Suppressor macrophage treated with lipopolysaccharide for 1 hour (primary cell): ENCODE measurements around the gene SRP54.
"Not testable (repeated sequence)": the region's sequence is repeated elsewhere in the genome, so short reads cannot be mapped to it uniquely, and the experiment has no call there.

ENCODE experiments used
- DNase-seq, 3 donors: peaks; one replicate each; pipeline ENCODE4 v3.0.0-alpha.2; 2020 to 2022

SRP54 gene

GRCh38 chr14:34982421-34983147, at the start of gene SRP54:
TSS of gene SRP54 (plus strand) at chr14:34982992. CDS start at chr14:34996710, 13,718 bp downstream.
- DNase-seq = peak; percentile 98 to 99 (median 99)

- DNase-seq = no peak
Measured at GRCh38 chr14:34933301-34933700, 49.5 kb upstream of the SRP54 start.

- peak; percentile 37 to 58 (median 37) for DNase-seq
Measured at GRCh38 chr14:34935488-34935887, 47.3 kb upstream of the SRP54 start.

DNA sequence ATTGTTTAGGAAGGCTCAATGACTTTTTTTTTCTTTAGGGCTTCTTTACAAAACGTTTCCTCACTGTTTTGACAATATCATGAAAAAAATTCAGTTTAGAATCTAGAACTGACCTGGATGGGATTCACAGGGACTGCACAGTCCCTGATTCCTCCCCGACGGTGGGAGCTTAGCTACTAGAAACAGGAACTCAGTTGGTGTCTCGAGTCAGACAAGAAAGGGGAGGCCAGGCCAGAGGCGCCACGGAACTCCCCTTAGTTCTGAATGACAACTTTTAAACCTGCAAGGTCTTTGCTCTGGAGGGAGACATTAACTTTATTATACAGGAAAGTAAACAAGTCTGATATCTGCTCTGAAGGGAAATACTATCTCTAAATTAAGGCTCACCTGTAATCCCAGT, 45.4 kb upstream of the SRP54 start:
- peak in 1 of 3 donors; percentile 10 for DNase-seq

GRCh38 chr14:34937876-34938275, 44.9 kb upstream of the SRP54 start:
- DNase-seq = no peak

- DNase-seq = no peak
Measured at GRCh38 chr14:34943506-34943905, 39.3 kb upstream of the SRP54 start.

- DNase-seq = no peak
Measured at GRCh38 chr14:34944744-34945143, 38.0 kb upstream of the SRP54 start.

DNA sequence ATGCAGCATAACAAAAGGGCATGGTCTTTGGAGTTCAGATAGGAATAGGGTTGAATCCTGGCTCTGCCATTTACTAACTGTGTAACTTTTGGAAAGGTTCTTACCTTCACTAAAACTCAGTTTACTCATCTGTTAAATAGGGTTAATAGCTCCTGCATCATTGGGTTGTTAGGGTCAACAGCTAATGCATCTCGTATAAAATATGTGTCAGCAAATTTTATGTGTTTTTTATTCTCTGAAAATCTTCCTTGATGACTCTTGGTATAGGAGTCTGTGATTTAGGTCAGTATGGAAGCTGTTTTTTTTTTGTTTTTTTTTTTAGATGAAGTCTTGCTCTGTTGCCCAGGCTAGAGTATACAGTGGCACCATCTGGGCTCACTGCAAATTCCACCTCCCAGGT, 36.1 kb upstream of the SRP54 start:
- no peak for DNase-seq

DNA sequence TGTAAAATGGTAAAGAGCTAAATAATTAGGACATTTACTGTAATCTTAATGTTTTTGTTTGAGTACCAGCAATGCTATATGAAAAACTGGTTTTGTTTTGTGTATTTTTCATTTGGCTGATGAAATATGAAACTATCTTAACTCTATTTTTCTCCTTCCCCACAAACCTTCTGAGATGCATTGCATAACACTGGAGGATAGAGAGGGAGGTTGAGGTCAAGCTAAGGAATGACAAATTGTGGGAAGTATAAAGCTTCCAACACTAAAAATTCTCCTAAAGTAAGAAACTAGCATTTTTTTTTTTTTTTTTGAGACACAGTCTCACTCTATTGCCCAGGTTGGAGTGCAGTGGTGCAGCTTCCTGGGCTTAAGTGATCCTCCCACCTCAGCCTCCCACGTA, 31.5 kb upstream of the SRP54 start:
- no peak for DNase-seq

- DNase-seq = no peak
Measured at GRCh38 chr14:34956931-34957330, 25.9 kb upstream of the SRP54 start.

DNA sequence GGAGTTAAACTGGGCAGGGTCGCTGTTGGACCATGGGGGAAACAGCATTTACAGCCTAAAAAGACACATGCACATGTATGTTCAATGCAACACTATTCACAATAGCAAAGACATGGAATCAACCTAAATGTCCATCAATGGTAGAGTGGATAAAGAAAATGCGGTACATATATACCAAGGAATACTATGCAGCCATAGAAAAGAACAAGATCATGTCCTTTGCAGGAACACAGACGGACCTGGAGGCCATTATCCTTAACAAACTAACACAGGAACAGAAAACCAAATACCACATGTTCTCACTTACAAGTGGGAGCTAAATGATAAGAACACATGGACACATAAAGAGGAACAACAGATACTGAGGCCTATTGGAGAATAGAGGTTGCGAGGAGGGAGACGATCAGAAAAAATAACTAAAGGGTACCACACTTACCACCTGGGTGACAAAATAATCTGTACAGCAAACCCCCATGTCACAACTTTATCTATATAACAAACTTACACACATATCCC, 25.0 kb upstream of the SRP54 start:
- no peak for DNase-seq

GRCh38 chr14:34962106-34962505, 20.7 kb upstream of the SRP54 start:
- DNase-seq = not testable (repeated sequence)

GRCh38 chr14:34964977-34965764, 17.6 kb upstream of the SRP54 start:
- DNase-seq = no peak

DNA sequence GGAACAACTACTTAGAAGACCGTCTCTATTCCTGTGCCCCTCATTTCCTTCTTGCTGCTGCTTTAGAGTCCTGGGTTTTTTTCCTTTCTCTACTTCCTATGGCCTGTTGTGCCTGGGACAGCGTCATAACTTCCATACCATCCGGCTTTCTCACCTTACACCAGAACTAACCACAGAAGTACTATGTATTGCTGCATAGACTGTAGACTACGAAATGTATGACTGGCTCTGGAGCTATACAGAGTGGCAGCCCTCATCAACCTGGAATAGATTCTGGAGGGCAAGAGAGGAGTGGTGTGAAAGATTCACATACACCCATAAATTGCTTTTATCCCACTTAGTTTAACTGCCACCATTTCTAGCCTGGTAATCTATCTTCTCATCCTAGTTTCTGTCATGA, 16.9 kb upstream of the SRP54 start:
- DNase-seq = no peak

- DNase-seq = peak; percentile 21 to 36 (median 35)
Measured at GRCh38 chr14:34966413-34966812, 16.4 kb upstream of the SRP54 start.

DNA sequence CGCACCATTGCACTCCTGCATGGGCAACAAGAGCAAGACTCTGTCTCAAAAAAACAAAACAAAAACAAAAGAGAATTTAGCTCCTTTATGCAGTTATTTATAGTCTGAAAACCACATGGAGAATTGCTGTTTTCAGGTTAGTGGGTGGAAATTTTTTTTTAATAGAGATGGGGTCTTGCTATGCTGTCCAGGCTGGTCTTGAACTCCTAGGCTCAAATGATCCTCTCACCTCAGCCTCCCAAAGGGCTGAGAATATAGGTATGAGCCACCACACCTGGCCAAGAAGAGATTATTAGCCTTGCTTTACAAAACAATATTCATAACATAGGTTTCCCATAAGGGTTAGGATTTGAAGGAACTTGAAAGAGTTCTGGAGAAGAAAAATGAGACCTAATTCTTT, 12.1 kb upstream of the SRP54 start:
- DNase-seq = no peak

- no peak for DNase-seq
Measured at GRCh38 chr14:34971381-34971780, 11.4 kb upstream of the SRP54 start.

GRCh38 chr14:34971801-34972200, 11.0 kb upstream of the SRP54 start:
- no peak for DNase-seq

- no peak for DNase-seq
Measured at GRCh38 chr14:34978444-34978843, 4.3 kb upstream of the SRP54 start.

DNA sequence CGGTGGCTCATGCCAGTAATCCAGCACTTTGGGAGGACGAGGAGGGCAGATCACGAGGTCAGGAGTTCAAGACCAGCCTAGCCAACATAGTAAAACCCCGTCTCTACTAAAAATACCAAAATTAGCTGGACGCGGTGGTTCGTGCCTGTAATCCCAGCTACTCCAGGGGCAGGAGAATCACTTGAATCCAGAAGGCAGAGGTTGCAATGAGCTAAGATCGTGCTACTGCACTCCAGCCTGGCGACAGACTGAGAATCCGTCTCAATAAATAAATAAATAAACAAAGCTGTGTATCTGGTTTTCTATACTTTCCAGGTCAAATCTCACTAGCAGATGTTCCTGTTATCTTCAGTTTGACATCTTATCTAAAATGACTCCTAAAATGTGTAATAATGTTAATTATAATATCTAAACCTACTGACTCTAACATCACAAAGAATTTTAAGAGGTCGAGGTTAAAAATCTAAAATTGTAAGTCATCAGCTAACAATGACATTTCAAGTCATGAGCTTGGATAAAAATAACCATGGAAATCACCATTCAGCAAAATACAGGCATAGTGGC, 2.4 kb upstream of the SRP54 start:
- peak in 2 of 3 donors; percentile 43 to 56 for DNase-seq

GRCh38 chr14:34981743-34982420, 910 bp upstream of the SRP54 start:
- DNase-seq = peak; percentile 40 to 54 (median 44)

DNA sequence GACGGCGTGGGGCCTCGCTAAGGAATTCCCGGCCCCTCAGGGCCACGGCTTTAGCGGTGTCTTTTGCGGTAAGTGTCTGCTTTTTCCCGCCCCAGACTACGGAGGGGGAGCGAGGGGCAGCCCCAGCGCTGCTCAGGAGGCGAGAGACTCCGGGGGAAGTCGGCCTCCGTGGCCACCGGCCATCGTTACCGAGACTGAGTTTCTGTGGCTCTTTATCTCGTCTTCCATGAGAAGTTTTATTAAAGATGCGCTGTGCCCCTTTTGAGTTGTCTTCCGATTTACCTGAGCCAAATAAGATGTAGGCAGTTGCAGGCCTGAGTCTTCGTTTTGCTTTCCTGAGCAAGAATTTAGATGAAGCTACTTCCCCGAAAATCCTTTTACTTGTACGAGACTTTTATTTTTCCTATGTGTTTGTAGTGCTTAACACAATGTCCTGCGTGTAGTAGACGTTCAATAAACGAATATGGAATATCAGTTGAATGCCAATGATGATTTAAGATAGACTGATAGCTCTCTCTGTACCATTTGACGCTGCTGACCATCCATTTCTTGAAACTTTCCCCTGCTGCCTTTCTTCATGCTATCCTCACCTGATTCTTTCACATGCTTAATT, 462 bp downstream of the SRP54 start:
- no peak for DNase-seq

DNA sequence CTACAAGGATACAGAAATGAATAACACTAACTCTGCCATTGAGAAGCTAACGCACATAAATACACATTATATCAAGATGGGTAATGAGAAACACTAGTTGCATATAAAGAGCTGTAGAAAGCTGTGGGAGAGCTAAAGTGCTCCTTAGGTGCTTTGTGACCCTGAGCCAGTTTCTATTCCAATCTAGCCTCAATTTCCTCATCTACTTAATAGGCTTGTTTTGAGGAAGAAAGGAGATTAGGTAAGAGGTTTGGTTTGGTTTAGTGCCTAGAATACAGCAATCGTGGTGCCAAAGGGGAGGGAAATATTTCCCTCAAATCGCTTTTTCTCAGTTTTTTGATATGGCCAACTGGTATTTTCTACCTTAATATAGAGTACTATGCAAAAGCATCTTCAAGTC, 994 bp downstream of the SRP54 start:
- DNase-seq = peak; percentile 35 to 55 (median 46)
